Kidney (tissue), 14 donors: Measurements from ENCODE around the gene ZNF81. TPM values are rescaled to one million over a fixed set of nuclear protein-coding genes. Genes with fewer than 3 reads are reported as not detected.

Experiments used
- DNase-seq, 5 donors: peaks; one replicate each; pipeline ENCODE4 v3.0.0-alpha.2; 2013 to 2020
- FAIRE-seq: peaks from 2 replicates; lab custom pipeline; 2012; peaks lifted over from hg19 to GRCh38; lab: Jason Lieb, UNC
- H3K27ac ChIP-seq, 2 donors: one replicate each; pipeline ENCODE4 v1.7.0; 2013; ENCODE audit warnings: low read depth in 2 of 2, low read length in 2 of 2, inconsistent platforms in 1 of 2
- H3K27me3 ChIP-seq: one replicate; pipeline ENCODE4 v1.7.1; 2013; ENCODE audit warnings: low read length, inconsistent platforms; ENCODE audit not compliant: control insufficient read depth, insufficient read depth
- H3K36me3 ChIP-seq, 3 donors: one replicate each; pipeline versions ENCODE4 v1.7.0 to v1.7.1; 2013; ENCODE audit warnings: low read length in 3 of 3, control low read depth in 1 of 3, inconsistent platforms in 1 of 3; ENCODE audit not compliant: insufficient read depth in 3 of 3, control insufficient read depth in 2 of 3
- H3K4me1 ChIP-seq, 3 donors: one replicate each; pipeline versions ENCODE4 v1.7.0 to v1.7.1; 2013; ENCODE audit warnings: low read length in 3 of 3, inconsistent platforms in 1 of 3, low read depth in 1 of 3; ENCODE audit not compliant: control insufficient read depth in 2 of 3, insufficient read depth in 2 of 3
- H3K4me3 ChIP-seq, 3 donors: one replicate each; pipeline versions ENCODE4 v1.7.0 to v1.8.1; 2013; ENCODE audit warnings: low read length in 3 of 3, control low read depth in 1 of 3, inconsistent platforms in 1 of 3
- H3K9ac ChIP-seq, 3 donors: one replicate each; pipeline versions ENCODE4 v1.7.0 to v1.7.1; 2013; ENCODE audit warnings: low read length in 3 of 3, control low read depth in 1 of 3, inconsistent platforms in 1 of 3
- H3K9me3 ChIP-seq, 3 donors: one replicate each; pipeline versions ENCODE4 v1.7.0 to v1.7.1; 2013; ENCODE audit warnings: low read length in 3 of 3, control low read depth in 1 of 3, inconsistent platforms in 1 of 3; ENCODE audit not compliant: control insufficient read depth in 2 of 3, insufficient read depth in 1 of 3
- CTCF ChIP-seq: IDR thresholded peaks from 3 replicates; pipeline ENCODE4 v1.5.1; 2012; ENCODE audit warnings: mild to moderate bottlenecking, moderate library complexity, borderline replicate concordance; ENCODE audit not compliant: insufficient read depth; ENCODE audit errors: extremely low read depth
- intact Hi-C: fragments of 100-400 bp; cut with DNase I; formaldehyde crosslinking; loops from one replicate; pipeline ENCODE4 v1.11.1; 2022
- polyA plus RNA-seq: library from polyadenylated mRNA; stranded (reverse); fragments of 350-450 nt; fragmentation: Illumina TruSeq; extraction: RNeasy Lipid Tissue Mini Kit (QIAGEN cat#74804); gene quantifications from one replicate; pipeline ENCODE4 v1.2.3, GENCODE V29; 2014; ENCODE audit warnings: low read depth, low replicate concordance; ENCODE audit not compliant: insufficient read depth
- total RNA-seq: library from RNA; stranded (reverse); fragmentation: NEBNext Ultra II Directional; extraction: Animal tissue kit (Norgen Biotek cat#: 25700); gene quantifications from one replicate; pipeline ENCODE4 v1.2.1, GENCODE V29; 2021
- donor health status: control.
- donor health status: control.
- donor health status: control.
- donor health status: control.
- donor health status: control.
- donor health status: DM: yes; HTN: yes; CAD: no.
- donor health status: Normal renal cell carcinoma (clear cell type).

Gene ZNF81
- total and polyA plus RNA-seq, 2 donors from 2014 or later: 2.5 to 16.1 TPM

- no peak for TF ChIP-seq CTCF
- no peak overlapping the region for H3K4me3 ChIP-seq
- no peak overlapping the region for H3K27ac ChIP-seq
- intact Hi-C loops: no loop called here
- H3K36me3 ChIP-seq: no peaks in the 10 kb centered on the region
- FAIRE-seq (no peak), DNase-seq (no peak)
- no peaks in the 10 kb centered on the region for H3K9me3 ChIP-seq
- no peak overlapping the region for H3K9ac ChIP-seq
- H3K4me1 ChIP-seq: no peaks in the 10 kb centered on the region
- H3K27me3 ChIP-seq: no peaks in the 10 kb centered on the region
Observed at GRCh38 chrX:47828984-47829383, 7.7 kb upstream of the ZNF81 start.

GRCh38 chrX:47831788-47832187, 4.9 kb upstream of the ZNF81 start:
- Histone ChIP-seq H3K4me3 (no peak overlapping the region), H3K27ac (no peak overlapping the region), H3K9me3 (no peaks in the 10 kb centered on the region), H3K27me3 (no peaks in the 10 kb centered on the region), H3K4me1 (no peaks in the 10 kb centered on the region), H3K9ac (no peak overlapping the region), H3K36me3 (no peaks in the 10 kb centered on the region)
- intact Hi-C loops: no loop called here
- TF ChIP-seq CTCF: peak; percentile 44
- FAIRE-seq (peak; percentile 58), DNase-seq (peak in 4 of 5 donors; percentile 19 to 55 (median 42))

- H3K36me3 ChIP-seq: no peaks in the 10 kb centered on the region
- no peaks in the 10 kb centered on the region for H3K9me3 ChIP-seq
- FAIRE-seq (no peak), DNase-seq (no peak)
- TF ChIP-seq CTCF: no peak
- no peaks in the 10 kb centered on the region for H3K4me1 ChIP-seq
- intact Hi-C loops: no loop called here
- no peak overlapping the region for H3K4me3 ChIP-seq
- no peak overlapping the region for H3K9ac ChIP-seq
- H3K27me3 ChIP-seq: no peaks in the 10 kb centered on the region
- H3K27ac ChIP-seq: no peak overlapping the region
Observed at GRCh38 chrX:47838361-47838760, 1.7 kb downstream of the ZNF81 start.

- H3K9ac ChIP-seq: no peak overlapping the region
- peak overlapping the region in 1 of 3 donors; percentile 17 for H3K4me3 ChIP-seq
- peak; percentile 39 for FAIRE-seq
- intact Hi-C loops: no loop called here
- no peaks in the 10 kb centered on the region for H3K4me1 ChIP-seq
- H3K9me3 ChIP-seq: no peaks in the 10 kb centered on the region
- H3K27me3 ChIP-seq: no peaks in the 10 kb centered on the region
- no peak for TF ChIP-seq CTCF
- H3K36me3 ChIP-seq: no peaks in the 10 kb centered on the region
- DNase-seq: peak in 1 of 5 donors; percentile 27
- no peak overlapping the region for H3K27ac ChIP-seq
Observed at GRCh38 chrX:47840111-47840510, 3.4 kb downstream of the ZNF81 start.
